HG02973 (cell line): Measurements from ENCODE around the gene WDR6.

Source experiments
- ATAC-seq: cut with Tn5 transposase; IDR thresholded peaks from one replicate; pipeline ENCODE4 v1.9.1; 2021; ENCODE audit warnings: moderate library complexity; ENCODE audit not compliant: unreplicated experiment

WDR6 gene

GRCh38 chr3:49013738-49014660 lies 6.8 kb downstream of the WDR6 start:
- no peak for ATAC-seq

GRCh38 chr3:49015072-49015471 lies 7.9 kb downstream of the WDR6 start:
- ATAC-seq: no peak

- ATAC-seq: no peak
Measured at GRCh38 chr3:49015765-49016164, 8.6 kb downstream of the WDR6 start.

- ATAC-seq: no peak
Measured at GRCh38 chr3:49016414-49017228, 9.4 kb downstream of the WDR6 start.

GRCh38 chr3:49017229-49017970 lies 10.2 kb downstream of the WDR6 start:
- ATAC-seq: no peak

- ATAC-seq: no peak
Measured at GRCh38 chr3:49017971-49018706, 10.9 kb downstream of the WDR6 start, which contains the start of gene DALRD3. Gene DALRD3, minus strand, starts transcription at chr3:49018580. Its CDS starts 16 bp downstream, at chr3:49018564.

GRCh38 chr3:49018707-49019006 lies 11.5 kb downstream of the WDR6 start:
- ATAC-seq: no peak

GRCh38 chr3:49019941-49020329 lies 12.7 kb downstream of the WDR6 start:
- ATAC-seq: no peak

GRCh38 chr3:49020330-49021212 lies 13.4 kb downstream of the WDR6 start:
- peak; percentile 2 for ATAC-seq

- peak; percentile 42 for ATAC-seq
Measured at GRCh38 chr3:49021213-49021812, 14.1 kb downstream of the WDR6 start.

GRCh38 chr3:49021813-49022687 lies 14.9 kb downstream of the WDR6 start, which contains the start of gene NDUFAF3:
Gene NDUFAF3, plus strand, starts transcription at chr3:49022121. Its CDS starts 24 bp downstream, at chr3:49022145.
- ATAC-seq: peak; percentile 52

GRCh38 chr3:49022688-49023171 lies 15.5 kb downstream of the WDR6 start:
- no peak for ATAC-seq

GRCh38 chr3:49023775-49024174 lies 16.6 kb downstream of the WDR6 start:
- no peak for ATAC-seq

- ATAC-seq: no peak
Measured at GRCh38 chr3:49024449-49024848, 17.3 kb downstream of the WDR6 start.

GRCh38 chr3:49025005-49025792 lies 18.0 kb downstream of the WDR6 start:
- no peak for ATAC-seq

- ATAC-seq: no peak
Measured at GRCh38 chr3:49025793-49026520, 18.8 kb downstream of the WDR6 start.
